Urinary bladder (tissue), 4 donors: ENCODE measurements around the gene PELI2. TPM values are rescaled to one million over a fixed set of nuclear protein-coding genes. Genes with fewer than 3 reads are reported as not detected.

ENCODE experiments used
- DNase-seq: peaks from one replicate; pipeline ENCODE4 v3.0.0-alpha.2; 2015; ENCODE audit errors: extremely low spot score
- H3K27ac ChIP-seq: one replicate; pipeline ENCODE4 v1.5.1; 2013; ENCODE audit warnings: low read depth, mild to moderate bottlenecking, moderate library complexity
- H3K36me3 ChIP-seq: one replicate; pipeline ENCODE4 v1.6.1; 2013; ENCODE audit warnings: mild to moderate bottlenecking, moderate library complexity; ENCODE audit not compliant: insufficient read depth
- H3K4me1 ChIP-seq: one replicate; pipeline ENCODE4 v1.6.1; 2013; ENCODE audit warnings: mild to moderate bottlenecking, moderate library complexity; ENCODE audit not compliant: insufficient read depth
- H3K4me3 ChIP-seq: one replicate; pipeline ENCODE4 v1.5.1; 2013; ENCODE audit warnings: low read depth, low read length
- WGBS: extraction: QIAGEN DNeasy Blood & Tissue Kit; methylation state at CpG from one replicate; pipeline ENCODE4 v1.1.7; 2013; 5-methylcytosine and 5-hydroxymethylcytosine counted together
- polyA plus RNA-seq: library from polyadenylated mRNA; stranded (reverse); fragments of 200-250 nt; gene quantifications from one replicate; pipeline ENCODE4 v1.2.3, GENCODE V29; 2013
- total RNA-seq: library from RNA; depleted of rRNA; stranded (reverse); fragments of >200 nt; gene quantifications from one replicate; pipeline ENCODE4 v1.2.3, GENCODE V29; 2014
- donor health status: healthy with polysubstance abuse.
- donor health status: healthy.

PELI2 gene, protein sequence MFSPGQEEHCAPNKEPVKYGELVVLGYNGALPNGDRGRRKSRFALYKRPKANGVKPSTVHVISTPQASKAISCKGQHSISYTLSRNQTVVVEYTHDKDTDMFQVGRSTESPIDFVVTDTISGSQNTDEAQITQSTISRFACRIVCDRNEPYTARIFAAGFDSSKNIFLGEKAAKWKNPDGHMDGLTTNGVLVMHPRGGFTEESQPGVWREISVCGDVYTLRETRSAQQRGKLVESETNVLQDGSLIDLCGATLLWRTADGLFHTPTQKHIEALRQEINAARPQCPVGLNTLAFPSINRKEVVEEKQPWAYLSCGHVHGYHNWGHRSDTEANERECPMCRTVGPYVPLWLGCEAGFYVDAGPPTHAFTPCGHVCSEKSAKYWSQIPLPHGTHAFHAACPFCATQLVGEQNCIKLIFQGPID
- 15.9 TPM for total RNA-seq
- 10.6 TPM for polyA plus RNA-seq

DNA sequence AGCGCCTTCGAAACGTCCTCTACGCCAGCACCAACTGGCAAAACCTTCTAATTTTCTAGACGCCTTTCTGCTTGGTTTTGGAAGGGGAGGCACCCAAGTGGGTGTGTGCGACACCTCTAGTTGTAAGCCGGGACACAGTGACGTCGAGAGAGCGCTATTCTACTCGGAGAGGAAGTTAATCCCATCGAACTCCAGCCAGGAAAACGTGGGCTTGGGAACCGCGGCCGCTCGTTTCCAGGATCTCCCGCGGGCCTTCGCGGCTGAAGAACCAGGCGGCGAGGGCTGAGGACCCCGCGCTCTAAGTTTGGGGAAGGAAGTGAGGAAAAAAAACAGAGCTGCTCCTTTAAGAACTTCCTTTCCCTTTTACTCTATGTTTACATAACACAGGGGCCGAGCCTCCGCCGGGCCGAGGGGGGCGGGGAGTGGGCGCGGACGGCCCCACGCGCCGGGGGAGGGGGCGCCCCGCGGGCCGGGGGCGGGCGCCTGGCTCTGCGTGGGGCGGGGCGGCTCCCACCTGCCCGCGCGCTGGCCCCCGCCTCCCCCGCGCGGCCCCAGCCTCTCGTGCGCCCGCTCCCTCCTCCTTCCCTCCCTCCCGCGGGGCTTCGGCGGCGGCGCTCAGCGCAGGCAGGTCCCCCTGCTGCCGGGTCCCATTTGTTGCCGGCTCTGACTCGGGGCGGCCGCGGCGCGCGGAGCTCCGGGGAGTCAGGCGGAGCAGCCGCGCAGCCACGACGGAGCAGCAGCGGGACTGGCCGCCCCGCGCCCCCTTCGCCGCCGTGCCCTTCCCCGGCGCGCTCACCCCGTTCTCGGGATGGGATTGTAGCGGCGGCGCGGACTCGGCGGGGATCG lies at the start of gene PELI2:
PELI2 (plus strand) TSS at position 647 of the 846 bp plus-strand sequence. CDS start 250 bp downstream, outside the sequence.
- peak within 1 kb of the TSS; percentile 99 for H3K27ac ChIP-seq
- WGBS, result 1% methylated on average over 96 of the region's 96 CpGs
- H3K4me3 ChIP-seq, result peak within 1 kb of the TSS; percentile 100
- H3K4me1 ChIP-seq, result no peaks in the 10 kb centered on the region
- DNase-seq, result peak; percentile 51
- no peaks in the 10 kb centered on the region for H3K36me3 ChIP-seq

- 39% methylated on average over 4 of the region's 4 CpGs for WGBS
Observed at GRCh38 chr14:56073799-56074198, 44.4 kb upstream of the PELI2 start.

DNA sequence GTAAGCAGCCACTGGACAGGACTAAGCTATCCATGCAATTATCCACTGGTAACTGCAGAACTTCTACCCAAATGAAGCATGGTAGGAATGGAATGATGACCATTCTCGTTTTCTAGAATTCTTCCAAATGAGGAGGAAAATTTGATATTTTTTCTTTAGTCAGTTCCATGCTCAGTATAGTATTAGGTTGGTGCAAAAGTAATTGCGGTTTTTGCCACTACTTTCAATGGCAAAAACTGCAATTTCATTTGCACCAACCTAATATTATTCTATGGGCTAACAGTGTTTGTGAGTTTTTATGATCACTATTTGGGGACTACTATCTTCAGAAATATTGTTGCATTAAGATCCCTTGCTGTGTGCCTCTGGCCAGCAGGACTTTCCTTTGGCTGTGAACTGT lies 42.9 kb upstream of the PELI2 start:
- H3K4me1 ChIP-seq, result no peaks in the 10 kb centered on the region
- no peaks in the 10 kb centered on the region for H3K36me3 ChIP-seq
- 91% methylated on average over 2 of the region's 2 CpGs for WGBS
- no peak overlapping the region for H3K4me3 ChIP-seq
- no peak for DNase-seq
- no peak overlapping the region for H3K27ac ChIP-seq

More at GRCh38 chr14:56073799-56074198, 44.4 kb upstream of the PELI2 start:
- Histone ChIP-seq H3K27ac (no peak overlapping the region), H3K4me1 (no peaks in the 10 kb centered on the region), H3K36me3 (no peaks in the 10 kb centered on the region), H3K4me3 (no peak overlapping the region)
- no peak for DNase-seq

- no peaks in the 10 kb centered on the region for H3K4me1 ChIP-seq
- no peak overlapping the region for H3K4me3 ChIP-seq
- H3K27ac ChIP-seq, result no peak overlapping the region
- WGBS, result 79% methylated on average over 2 of the region's 2 CpGs
- DNase-seq, result no peak
- no peaks in the 10 kb centered on the region for H3K36me3 ChIP-seq
Observed at GRCh38 chr14:56081139-56081538, 37.1 kb upstream of the PELI2 start.

GRCh38 chr14:56082880-56083279 lies 35.3 kb upstream of the PELI2 start:
- Histone ChIP-seq H3K36me3 (no peaks in the 10 kb centered on the region), H3K4me3 (no peak overlapping the region), H3K27ac (no peak overlapping the region), H3K4me1 (no peaks in the 10 kb centered on the region)
- no peak for DNase-seq
- 72% methylated on average over 2 of the region's 2 CpGs for WGBS

DNA sequence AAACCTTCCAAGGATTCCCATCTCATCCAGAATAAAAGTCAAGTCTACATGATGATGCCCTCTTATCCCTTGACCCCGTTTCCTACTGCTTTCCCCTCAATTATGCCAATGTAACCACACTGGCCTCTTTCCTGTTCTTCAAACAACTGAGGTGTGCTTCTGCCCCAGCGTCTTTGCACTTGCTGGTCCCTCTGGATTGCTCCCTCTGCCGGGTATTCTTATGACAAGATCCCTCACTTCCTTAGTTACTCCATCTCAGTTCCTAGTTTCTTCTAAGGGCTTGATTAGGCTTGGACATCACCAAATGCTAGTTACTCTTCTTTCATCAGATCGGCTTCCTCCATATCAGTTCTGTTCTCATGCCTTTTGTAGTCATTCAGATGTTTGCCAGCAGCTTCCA lies 32.7 kb upstream of the PELI2 start:
- H3K4me3 ChIP-seq, result no peak overlapping the region
- H3K27ac ChIP-seq, result no peak overlapping the region
- H3K4me1 ChIP-seq, result no peaks in the 10 kb centered on the region
- H3K36me3 ChIP-seq, result no peaks in the 10 kb centered on the region
- no peak for DNase-seq
- 86% methylated on average over 4 of the region's 4 CpGs for WGBS

DNA sequence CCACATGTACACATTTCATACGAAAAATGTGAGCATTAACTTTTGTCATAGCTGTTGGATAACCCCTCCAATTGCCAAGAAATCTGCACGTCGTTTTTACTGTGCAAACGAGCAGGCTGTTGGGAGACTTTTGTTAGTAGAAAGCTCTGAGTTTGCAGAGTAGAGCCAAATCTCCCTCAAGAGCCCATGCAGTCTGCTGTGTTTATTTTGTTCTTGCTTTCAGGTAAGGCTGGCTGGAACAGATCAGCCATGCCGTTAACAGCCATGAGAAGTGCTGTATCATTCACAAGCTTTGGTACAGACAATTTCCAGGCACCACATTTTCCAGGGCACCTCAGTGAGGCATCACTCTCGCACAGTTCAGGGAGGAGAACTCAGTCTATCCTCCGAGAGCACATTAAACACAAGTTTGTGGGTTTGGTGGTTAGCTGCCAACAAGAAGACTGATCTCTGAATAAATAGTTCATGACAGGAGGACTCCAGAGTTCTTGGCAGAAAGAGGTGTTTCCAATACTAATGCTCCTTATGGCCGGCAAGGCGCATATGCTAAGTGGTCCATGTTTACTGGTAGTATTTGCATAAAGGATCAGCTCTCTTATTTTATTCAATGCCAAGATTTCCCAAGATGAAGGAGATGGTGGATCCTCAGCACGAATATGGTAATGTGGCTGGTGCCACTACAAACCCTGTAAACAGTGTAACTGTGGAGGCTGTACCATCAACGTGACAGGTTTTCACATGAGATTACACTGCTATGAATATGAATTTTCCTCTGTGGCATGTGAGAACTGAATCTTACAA lies 30.3 kb upstream of the PELI2 start:
- DNase-seq, result no peak
- Histone ChIP-seq H3K36me3 (no peaks in the 10 kb centered on the region), H3K27ac (no peak overlapping the region), H3K4me1 (no peaks in the 10 kb centered on the region), H3K4me3 (no peak overlapping the region)
- 42% methylated on average over 11 of the region's 11 CpGs for WGBS

DNA sequence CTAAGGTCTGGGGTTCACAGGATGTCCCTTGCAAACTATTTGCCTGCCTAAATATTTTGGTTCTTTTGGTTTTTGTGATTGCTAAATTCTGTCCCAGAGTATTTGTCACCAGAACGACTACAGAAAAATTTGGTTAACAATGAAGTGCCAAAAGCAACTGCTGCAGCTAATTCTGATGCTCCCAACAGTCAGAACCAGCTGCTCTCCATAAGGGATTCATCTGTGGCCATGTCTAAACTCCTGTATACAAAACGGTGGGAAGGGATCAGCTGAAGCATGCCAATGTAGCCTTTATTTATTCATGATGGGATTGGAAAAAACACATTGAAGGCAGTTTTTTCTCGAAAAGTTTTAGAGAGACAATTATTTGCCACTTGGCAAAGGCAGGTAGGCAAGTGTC lies 29.3 kb upstream of the PELI2 start:
- WGBS, result 44% methylated on average over 3 of the region's 3 CpGs
- H3K27ac ChIP-seq, result no peak overlapping the region
- H3K4me1 ChIP-seq, result no peaks in the 10 kb centered on the region
- DNase-seq, result no peak
- no peak overlapping the region for H3K4me3 ChIP-seq
- H3K36me3 ChIP-seq, result no peaks in the 10 kb centered on the region

DNA sequence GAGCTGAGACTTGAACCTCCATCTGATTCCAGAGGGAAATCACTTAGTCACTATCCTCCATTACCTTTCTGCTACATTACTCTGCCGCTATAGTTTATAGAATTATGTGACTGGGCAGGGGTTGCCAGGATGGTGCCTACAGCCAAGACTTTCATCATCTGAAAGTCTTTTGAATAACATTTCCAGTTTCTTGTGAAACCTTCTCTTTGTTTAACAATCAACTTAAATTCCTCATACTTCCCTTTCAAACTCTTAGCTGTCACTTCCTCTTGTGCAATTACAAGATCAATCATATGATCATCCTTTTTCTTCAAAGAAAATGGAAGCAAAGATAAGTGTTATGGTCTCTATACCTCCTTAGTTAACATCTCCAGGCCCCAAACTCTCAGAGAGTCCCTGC lies 25.4 kb upstream of the PELI2 start:
- no peaks in the 10 kb centered on the region for H3K4me1 ChIP-seq
- WGBS, result 78% methylated on average over 1 of the region's 1 CpG

DNA sequence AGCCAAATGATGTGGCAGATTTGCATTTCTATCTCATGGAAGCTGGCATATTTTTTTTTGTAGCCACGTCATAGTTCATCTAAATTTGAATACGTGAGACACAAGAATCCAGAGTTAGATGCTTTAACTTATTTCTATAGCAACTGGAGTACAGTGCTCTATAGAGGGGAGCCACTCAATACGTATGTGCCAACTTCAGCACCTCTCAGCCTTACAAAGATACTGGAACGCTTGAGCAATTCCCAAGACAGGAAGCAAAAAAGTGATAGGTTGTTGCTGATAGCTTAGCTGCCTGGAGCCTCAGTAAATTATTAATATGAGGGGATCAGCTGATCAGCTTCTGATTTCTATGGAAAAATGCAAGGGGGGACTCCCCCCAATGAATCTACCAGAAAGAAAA lies 24.1 kb upstream of the PELI2 start:
- Histone ChIP-seq H3K36me3 (no peaks in the 10 kb centered on the region), H3K27ac (no peak overlapping the region), H3K4me3 (no peak overlapping the region), H3K4me1 (no peaks in the 10 kb centered on the region)
- no peak for DNase-seq
- 57% methylated on average over 4 of the region's 4 CpGs for WGBS

More for the DNA sequence above, 25.4 kb upstream of the PELI2 start:
- DNase-seq, result no peak
- no peak overlapping the region for H3K27ac ChIP-seq
- H3K36me3 ChIP-seq, result no peaks in the 10 kb centered on the region
- no peak overlapping the region for H3K4me3 ChIP-seq

- Histone ChIP-seq H3K36me3 (no peaks in the 10 kb centered on the region), H3K4me3 (no peak overlapping the region), H3K4me1 (no peaks in the 10 kb centered on the region), H3K27ac (no peak overlapping the region)
- WGBS, result 96% methylated on average over 1 of the region's 1 CpG
- no peak for DNase-seq
Observed at GRCh38 chr14:56098021-56098420, 20.2 kb upstream of the PELI2 start.

- Histone ChIP-seq H3K4me3 (no peak overlapping the region), H3K36me3 (no peaks in the 10 kb centered on the region), H3K4me1 (no peaks in the 10 kb centered on the region), H3K27ac (no peak overlapping the region)
- 57% methylated on average over 7 of the region's 7 CpGs for WGBS
- no peak for DNase-seq
Observed at GRCh38 chr14:56099081-56099797, 19.0 kb upstream of the PELI2 start.

DNA sequence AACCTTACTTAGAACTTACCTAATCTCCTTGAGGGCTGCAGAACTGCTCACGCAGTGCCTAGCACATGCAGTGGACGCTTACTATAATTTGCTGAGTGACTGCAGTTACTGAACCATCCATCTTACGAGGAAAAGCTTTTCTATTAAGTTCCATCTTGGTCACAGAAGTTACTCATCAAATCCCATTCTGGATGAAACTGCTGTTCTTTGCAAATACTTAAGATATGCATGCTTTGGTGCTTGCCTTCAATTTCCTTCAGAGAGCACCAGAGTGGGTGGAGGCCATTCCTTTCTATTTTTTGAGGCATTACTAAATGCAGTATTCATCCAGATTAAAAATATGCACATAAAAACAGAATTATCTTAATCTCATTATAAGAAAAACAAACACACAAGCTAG lies 17.7 kb upstream of the PELI2 start:
- 47% methylated on average over 3 of the region's 3 CpGs for WGBS
- Histone ChIP-seq H3K4me3 (no peak overlapping the region), H3K27ac (no peak overlapping the region), H3K4me1 (no peaks in the 10 kb centered on the region), H3K36me3 (no peaks in the 10 kb centered on the region)
- DNase-seq, result no peak
